ENCODE results near the gene AMBRA1. TPM values are rescaled to one million over a fixed set of nuclear protein-coding genes. Genes with fewer than 3 reads are reported as not detected.

Gene AMBRA1
- polyA plus RNA-seq, 3 donors from 2014 or later: 5.3 to 12.8 (median 7.4) TPM

GRCh38 chr11:46369458-46370152 lies 224.2 kb downstream of the AMBRA1 start:
- Mint-ChIP-seq H3K27ac (no peak overlapping the region), H3K27me3 (ENCODE audit: low read depth in 3 of 3) (peaks cover 0 to 10% (median 4%) of the 10 kb centered on the region in 3 donors), H3K4me3 (no peak overlapping the region), H3K9me3 (no peaks in the 10 kb centered on the region), H3K36me3 (peaks cover 0 to 18% (median 7%) of the 10 kb centered on the region in 3 donors), H3K4me1 (peaks cover 29 to 32% of the 10 kb centered on the region in 2 donors)
- DNase-seq: no peak

GRCh38 chr11:46367916-46368267 lies 225.9 kb downstream of the AMBRA1 start:
- Mint-ChIP-seq H3K27me3 (ENCODE audit: low read depth in 3 of 3) (peaks cover 1 to 10% (median 4%) of the 10 kb centered on the region in 3 donors), H3K36me3 (peaks cover 0 to 18% (median 7%) of the 10 kb centered on the region in 3 donors), H3K9me3 (no peaks in the 10 kb centered on the region), H3K4me1 (peaks cover 45 to 49% of the 10 kb centered on the region in 2 donors), H3K4me3 (no peak overlapping the region), H3K27ac (no peak overlapping the region)
- DNase-seq: no peak

GRCh38 chr11:46367244-46367915 lies 226.4 kb downstream of the AMBRA1 start:
- H3K36me3 Mint-ChIP-seq: peaks cover 0 to 18% (median 7%) of the 10 kb centered on the region in 3 donors

GRCh38 chr11:46366661-46367161 lies 227.1 kb downstream of the AMBRA1 start:
- Mint-ChIP-seq H3K4me1 (peaks cover 56 to 61% of the 10 kb centered on the region in 2 donors), H3K36me3 (peaks cover 0 to 18% (median 7%) of the 10 kb centered on the region in 3 donors), H3K9me3 (no peaks in the 10 kb centered on the region), H3K27ac (peak overlapping the region in 2 of 6 donors; percentile 5 to 45), H3K27me3 (ENCODE audit: low read depth in 3 of 3) (peaks cover 1 to 11% (median 4%) of the 10 kb centered on the region in 3 donors), H3K4me3 (peak overlapping the region in 1 of 5 donors; percentile 13)
- DNase-seq: no peak

More at GRCh38 chr11:46367244-46367915, 226.4 kb downstream of the AMBRA1 start:
- peak overlapping the region in 2 of 6 donors; percentile 5 to 64 for H3K27ac Mint-ChIP-seq
- H3K9me3 Mint-ChIP-seq: no peaks in the 10 kb centered on the region
- DNase-seq: peak; percentile 71 to 78 (median 72)
- peaks cover 50 to 55% of the 10 kb centered on the region in 2 donors for H3K4me1 Mint-ChIP-seq
- H3K4me3 Mint-ChIP-seq: peak overlapping the region in 1 of 5 donors; percentile 52
- peaks cover 1 to 10% (median 4%) of the 10 kb centered on the region in 3 donors for H3K27me3 Mint-ChIP-seq (ENCODE audit: low read depth in 3 of 3)

GRCh38 chr11:46366260-46366659 lies 227.6 kb downstream of the AMBRA1 start:
- H3K27ac Mint-ChIP-seq: peak overlapping the region in 2 of 6 donors; percentile 45 to 80
- H3K4me1 Mint-ChIP-seq: peaks cover 61 to 66% of the 10 kb centered on the region in 2 donors
- no peaks in the 10 kb centered on the region for H3K9me3 Mint-ChIP-seq
- DNase-seq: no peak
- H3K27me3 Mint-ChIP-seq (ENCODE audit: low read depth in 3 of 3): peaks cover 1 to 13% (median 5%) of the 10 kb centered on the region in 3 donors
- no peak overlapping the region for H3K4me3 Mint-ChIP-seq
- H3K36me3 Mint-ChIP-seq: peaks cover 0 to 15% (median 7%) of the 10 kb centered on the region in 3 donors

- no peak for DNase-seq
- H3K27me3 Mint-ChIP-seq (ENCODE audit: low read depth in 3 of 3): peaks cover 1 to 12% (median 6%) of the 10 kb centered on the region in 3 donors
Measured at GRCh38 chr11:46364791-46365190, 229.0 kb downstream of the AMBRA1 start.

GRCh38 chr11:46364056-46364455 lies 229.8 kb downstream of the AMBRA1 start:
- no peak for DNase-seq
- no peaks in the 10 kb centered on the region for H3K9me3 Mint-ChIP-seq
- peaks cover 1 to 9% (median 6%) of the 10 kb centered on the region in 3 donors for H3K27me3 Mint-ChIP-seq (ENCODE audit: low read depth in 3 of 3)
- peaks cover 72 to 78% of the 10 kb centered on the region in 2 donors for H3K4me1 Mint-ChIP-seq
- peak overlapping the region in 4 of 5 donors; percentile 42 to 66 (median 54) for H3K4me3 Mint-ChIP-seq
- peaks cover 0 to 6% (median 0%) of the 10 kb centered on the region in 3 donors for H3K36me3 Mint-ChIP-seq
- peak overlapping the region; percentile 25 to 85 (median 76) for H3K27ac Mint-ChIP-seq

More at GRCh38 chr11:46364791-46365190, 229.0 kb downstream of the AMBRA1 start:
- H3K9me3 Mint-ChIP-seq: no peaks in the 10 kb centered on the region
- H3K4me3 Mint-ChIP-seq: peak overlapping the region in 3 of 5 donors; percentile 21 to 57 (median 50)
- H3K36me3 Mint-ChIP-seq: peaks cover 0 to 11% (median 4%) of the 10 kb centered on the region in 3 donors
- peak overlapping the region; percentile 55 to 88 (median 80) for H3K27ac Mint-ChIP-seq
- H3K4me1 Mint-ChIP-seq: peaks cover 75 to 76% of the 10 kb centered on the region in 2 donors

GRCh38 chr11:46363455-46364005 lies 230.3 kb downstream of the AMBRA1 start:
- peaks cover 0 to 4% (median 0%) of the 10 kb centered on the region in 3 donors for H3K36me3 Mint-ChIP-seq
- H3K27me3 Mint-ChIP-seq (ENCODE audit: low read depth in 3 of 3): peaks cover 1 to 8% (median 5%) of the 10 kb centered on the region in 3 donors
- no peak for DNase-seq
- H3K4me1 Mint-ChIP-seq: peaks cover 75 to 79% of the 10 kb centered on the region in 2 donors
- H3K27ac Mint-ChIP-seq: peak overlapping the region in 5 of 6 donors; percentile 55 to 87 (median 85)
- peak overlapping the region in 3 of 5 donors; percentile 51 to 86 (median 83) for H3K4me3 Mint-ChIP-seq
- H3K9me3 Mint-ChIP-seq: no peaks in the 10 kb centered on the region

- Mint-ChIP-seq H3K36me3 (no peaks in the 10 kb centered on the region), H3K4me3 (peak overlapping the region; percentile 79 to 94 (median 83)), H3K4me1 (peaks cover 75 to 79% of the 10 kb centered on the region in 2 donors), H3K9me3 (no peaks in the 10 kb centered on the region), H3K27me3 (ENCODE audit: low read depth in 3 of 3) (peaks cover 1 to 8% (median 4%) of the 10 kb centered on the region in 3 donors), H3K27ac (peak overlapping the region; percentile 70 to 93 (median 86))
- peak in 1 of 3 donors; percentile 26 for DNase-seq
Measured at GRCh38 chr11:46363031-46363407, 230.8 kb downstream of the AMBRA1 start.

- peaks cover 1 to 8% (median 4%) of the 10 kb centered on the region in 3 donors for H3K27me3 Mint-ChIP-seq (ENCODE audit: low read depth in 3 of 3)
- H3K4me1 Mint-ChIP-seq: peaks cover 79 to 80% of the 10 kb centered on the region in 2 donors
- peak overlapping the region; percentile 79 to 94 (median 85) for H3K4me3 Mint-ChIP-seq
- no peaks in the 10 kb centered on the region for H3K36me3 Mint-ChIP-seq
- H3K27ac Mint-ChIP-seq: peak overlapping the region; percentile 70 to 93 (median 86)
- no peaks in the 10 kb centered on the region for H3K9me3 Mint-ChIP-seq
- DNase-seq: no peak
Measured at GRCh38 chr11:46362156-46363030, 231.4 kb downstream of the AMBRA1 start.

GRCh38 chr11:46361283-46362155 lies 232.3 kb downstream of the AMBRA1 start:
- peak; percentile 62 to 68 (median 65) for DNase-seq
- Mint-ChIP-seq H3K4me1 (peaks cover 84 to 86% of the 10 kb centered on the region in 2 donors), H3K36me3 (no peaks in the 10 kb centered on the region), H3K27ac (peak overlapping the region; percentile 85 to 95 (median 92)), H3K27me3 (ENCODE audit: low read depth in 3 of 3) (peaks cover 1 to 8% (median 4%) of the 10 kb centered on the region in 3 donors), H3K9me3 (no peaks in the 10 kb centered on the region), H3K4me3 (peak overlapping the region; percentile 83 to 94 (median 85))

GRCh38 chr11:46360878-46361277 lies 232.9 kb downstream of the AMBRA1 start:
- Mint-ChIP-seq H3K27ac (peak overlapping the region; percentile 85 to 95 (median 92)), H3K4me3 (peak overlapping the region; percentile 83 to 94 (median 85)), H3K4me1 (peaks cover 89 to 91% of the 10 kb centered on the region in 2 donors), H3K27me3 (ENCODE audit: low read depth in 3 of 3) (peaks cover 1 to 8% (median 4%) of the 10 kb centered on the region in 3 donors), H3K36me3 (no peaks in the 10 kb centered on the region), H3K9me3 (no peaks in the 10 kb centered on the region)
- no peak for DNase-seq

Measured in immature natural killer cell (primary cell).